ENCODE data around the gene SRP19. TPM values are rescaled to one million over a fixed set of nuclear protein-coding genes. Genes with fewer than 3 reads are reported as not detected.

Gene SRP19
- total RNA-seq, 1 donor from 2014 or later = 73.5 TPM

- peaks cover 12% of the 10 kb centered on the region for H3K36me3 ChIP-seq (ENCODE audit: insufficient read depth, low read length)
- H3K9me3 Mint-ChIP-seq (ENCODE audit: unreplicated experiment) = no peaks in the 10 kb centered on the region
- H3K79me2 ChIP-seq (ENCODE audit: insufficient read depth, low read length) = peaks cover 73% of the 10 kb centered on the region
- H3K4me3 Mint-ChIP-seq (ENCODE audit: unreplicated experiment) = no peak overlapping the region
- no peak overlapping the region for H3K27ac ChIP-seq (ENCODE audit: low read depth, low read length)
- DNase-seq (ENCODE audit: low read depth) (no peak), FAIRE-seq (no peak)
- no peak overlapping the region for H3K4me2 ChIP-seq (ENCODE audit: low read length)
- H3K36me3 Mint-ChIP-seq (ENCODE audit: low read depth, unreplicated experiment) = peaks cover 12% of the 10 kb centered on the region
- H3K4me1 ChIP-seq (ENCODE audit: insufficient read depth, low read length) = no peaks in the 10 kb centered on the region
- no peaks in the 10 kb centered on the region for H3K27me3 Mint-ChIP-seq (ENCODE audit: low read depth, unreplicated experiment)
- no peaks in the 10 kb centered on the region for H3K27me3 ChIP-seq (ENCODE audit: insufficient read depth, low read length)
- TF ChIP-seq CTCF (IDR thresholded peaks at IDR 0.05; ENCODE audit: insufficient read depth, low read depth, low read length) (no peak), EZH2 (IDR thresholded peaks at IDR 0.05; ENCODE audit: insufficient read depth, low read length) (no peak)
- H3K9me3 ChIP-seq (ENCODE audit: insufficient read depth, low read depth, low read length) = no peaks in the 10 kb centered on the region
- no peaks in the 10 kb centered on the region for H3K4me1 Mint-ChIP-seq (ENCODE audit: low read depth, unreplicated experiment)
- H3K27ac Mint-ChIP-seq (ENCODE audit: unreplicated experiment) = no peak overlapping the region
- H3K4me3 ChIP-seq (ENCODE audit: insufficient read depth, low read depth, low read length) = no peak overlapping the region
- no peak overlapping the region for H2AFZ ChIP-seq (ENCODE audit: low read depth, low read length)
- H4K20me1 ChIP-seq (ENCODE audit: insufficient read depth, low read length) = peaks cover 33% of the 10 kb centered on the region
- H3K9ac ChIP-seq (ENCODE audit: low read length) = no peak overlapping the region
Measured at GRCh38 chr5:112906637-112907036, 45.5 kb downstream of the SRP19 start.

GRCh38 chr5:112907166-112907631 lies 46.1 kb downstream of the SRP19 start:
- DNase-seq (ENCODE audit: low read depth) (no peak), FAIRE-seq (no peak)
- Histone ChIP-seq H3K4me1 (ENCODE audit: insufficient read depth, low read length) (no peaks in the 10 kb centered on the region), H3K9ac (ENCODE audit: low read length) (no peak overlapping the region), H2AFZ (ENCODE audit: low read depth, low read length) (no peak overlapping the region), H3K27ac (ENCODE audit: low read depth, low read length) (no peak overlapping the region), H4K20me1 (ENCODE audit: insufficient read depth, low read length) (peaks cover 33% of the 10 kb centered on the region), H3K4me2 (ENCODE audit: low read length) (no peak overlapping the region), H3K27me3 (ENCODE audit: insufficient read depth, low read length) (no peaks in the 10 kb centered on the region), H3K36me3 (ENCODE audit: insufficient read depth, low read length) (peaks cover 12% of the 10 kb centered on the region), H3K9me3 (ENCODE audit: insufficient read depth, low read depth, low read length) (no peaks in the 10 kb centered on the region), H3K4me3 (ENCODE audit: insufficient read depth, low read depth, low read length) (no peak overlapping the region), H3K79me2 (ENCODE audit: insufficient read depth, low read length) (peaks cover 74% of the 10 kb centered on the region)
- no peak overlapping the region for H3K4me3 Mint-ChIP-seq (ENCODE audit: unreplicated experiment)
- H3K4me1 Mint-ChIP-seq (ENCODE audit: low read depth, unreplicated experiment) = no peaks in the 10 kb centered on the region
- no peaks in the 10 kb centered on the region for H3K9me3 Mint-ChIP-seq (ENCODE audit: unreplicated experiment)
- peaks cover 12% of the 10 kb centered on the region for H3K36me3 Mint-ChIP-seq (ENCODE audit: low read depth, unreplicated experiment)
- TF ChIP-seq CTCF (IDR thresholded peaks at IDR 0.05; ENCODE audit: insufficient read depth, low read depth, low read length) = no peak
- TF ChIP-seq EZH2 (IDR thresholded peaks at IDR 0.05; ENCODE audit: insufficient read depth, low read length) = no peak
- no peaks in the 10 kb centered on the region for H3K27me3 Mint-ChIP-seq (ENCODE audit: low read depth, unreplicated experiment)
- no peak overlapping the region for H3K27ac Mint-ChIP-seq (ENCODE audit: unreplicated experiment)

- Histone ChIP-seq H3K79me2 (ENCODE audit: insufficient read depth, low read length) (peaks cover 74% of the 10 kb centered on the region), H3K4me2 (ENCODE audit: low read length) (no peak overlapping the region)
- FAIRE-seq = no peak
Measured at GRCh38 chr5:112908854-112909253, 47.8 kb downstream of the SRP19 start.

More at GRCh38 chr5:112908854-112909253, 47.8 kb downstream of the SRP19 start:
- Mint-ChIP-seq H3K27ac (ENCODE audit: unreplicated experiment) (no peak overlapping the region), H3K9me3 (ENCODE audit: unreplicated experiment) (no peaks in the 10 kb centered on the region), H3K4me1 (ENCODE audit: low read depth, unreplicated experiment) (peaks cover 5% of the 10 kb centered on the region), H3K36me3 (ENCODE audit: low read depth, unreplicated experiment) (peaks cover 12% of the 10 kb centered on the region), H3K27me3 (ENCODE audit: low read depth, unreplicated experiment) (no peaks in the 10 kb centered on the region), H3K4me3 (ENCODE audit: unreplicated experiment) (no peak overlapping the region)
- Histone ChIP-seq H3K4me3 (ENCODE audit: insufficient read depth, low read depth, low read length) (no peak overlapping the region), H2AFZ (ENCODE audit: low read depth, low read length) (no peak overlapping the region), H3K27me3 (ENCODE audit: insufficient read depth, low read length) (no peaks in the 10 kb centered on the region), H3K27ac (ENCODE audit: low read depth, low read length) (no peak overlapping the region), H3K9ac (ENCODE audit: low read length) (no peak overlapping the region), H4K20me1 (ENCODE audit: insufficient read depth, low read length) (peaks cover 39% of the 10 kb centered on the region), H3K4me1 (ENCODE audit: insufficient read depth, low read length) (no peaks in the 10 kb centered on the region), H3K9me3 (ENCODE audit: insufficient read depth, low read depth, low read length) (no peaks in the 10 kb centered on the region), H3K36me3 (ENCODE audit: insufficient read depth, low read length) (peaks cover 12% of the 10 kb centered on the region)
- no peak for DNase-seq (ENCODE audit: low read depth)
- TF ChIP-seq CTCF (IDR thresholded peaks at IDR 0.05; ENCODE audit: insufficient read depth, low read depth, low read length) = no peak
- no peak for TF ChIP-seq EZH2 (IDR thresholded peaks at IDR 0.05; ENCODE audit: insufficient read depth, low read length)
